ENCODE measurements around the gene PSD4.
A peak's percentile ranks its signal among the peaks of the same experiment; 100 is the strongest.

PSD4 gene

GRCh38 chr2:113184531-113185230 is 10.9 kb downstream of the PSD4 start:
- no peak for DNase-seq (ENCODE audit: low spot score)

- no peak for DNase-seq (ENCODE audit: low spot score)
Measured at GRCh38 chr2:113185664-113186432, 12.1 kb downstream of the PSD4 start.

GRCh38 chr2:113186433-113186796 is 12.6 kb downstream of the PSD4 start:
- no peak for DNase-seq (ENCODE audit: low spot score)

GRCh38 chr2:113187771-113188170 is 14.0 kb downstream of the PSD4 start:
- no peak for DNase-seq (ENCODE audit: low spot score)

GRCh38 chr2:113190871-113191270 is 17.1 kb downstream of the PSD4 start:
- no peak for DNase-seq (ENCODE audit: low spot score)

GRCh38 chr2:113192459-113193100 is 18.8 kb downstream of the PSD4 start:
- DNase-seq (ENCODE audit: low spot score): no peak

- no peak for DNase-seq (ENCODE audit: low spot score)
Measured at GRCh38 chr2:113195923-113196501, 22.2 kb downstream of the PSD4 start.

- DNase-seq (ENCODE audit: low spot score): no peak
Measured at GRCh38 chr2:113196839-113197238, 23.1 kb downstream of the PSD4 start.

GRCh38 chr2:113197347-113198047 is 23.7 kb downstream of the PSD4 start:
- DNase-seq (ENCODE audit: low spot score): no peak

GRCh38 chr2:113198048-113198789 is 24.4 kb downstream of the PSD4 start:
- no peak for DNase-seq (ENCODE audit: low spot score)

- peak; percentile 80 for DNase-seq (ENCODE audit: low spot score)
Measured at GRCh38 chr2:113198790-113199612, 25.2 kb downstream of the PSD4 start.

- no peak for DNase-seq (ENCODE audit: low spot score)
Measured at GRCh38 chr2:113200236-113200635, 26.5 kb downstream of the PSD4 start.

GRCh38 chr2:113200736-113201490 is 27.1 kb downstream of the PSD4 start:
- DNase-seq (ENCODE audit: low spot score): no peak

- DNase-seq (ENCODE audit: low spot score): no peak
Measured at GRCh38 chr2:113201496-113202304, 27.9 kb downstream of the PSD4 start.

- DNase-seq (ENCODE audit: low spot score): no peak
Measured at GRCh38 chr2:113202305-113203216, 28.8 kb downstream of the PSD4 start.

GRCh38 chr2:113203217-113203530 is 29.4 kb downstream of the PSD4 start:
- DNase-seq (ENCODE audit: low spot score): no peak

GRCh38 chr2:113203901-113204519 is 30.2 kb downstream of the PSD4 start:
- peak; percentile 92 for DNase-seq (ENCODE audit: low spot score)

- no peak for DNase-seq (ENCODE audit: low spot score)
Measured at GRCh38 chr2:113206251-113206650, 32.5 kb downstream of the PSD4 start.

Measured in HuH-7.5 (cell line).